GM10266 (cell line): ENCODE data around the gene NECAB2.

ENCODE experiments used
- DNase-seq: peaks from one replicate; pipeline ENCODE4 v3.0.0; 2012; ENCODE audit errors: extremely low spot score
- CTCF ChIP-seq: IDR thresholded peaks from 2 replicates; pipeline ENCODE4 v1.5.1; 2012; ENCODE audit warnings: mild to moderate bottlenecking, low read depth; ENCODE audit not compliant: control insufficient read depth, insufficient read depth; ENCODE audit errors: missing control alignments

The NECAB2 gene

GRCh38 chr16:84009282-84009681 is 41.2 kb downstream of the NECAB2 start:
- DNase-seq: no peak
- TF ChIP-seq CTCF: no peak

- DNase-seq: peak; percentile 73
These were observed 45.9 kb downstream of the NECAB2 start for GRCh38 chr16:84013787-84014569.

GRCh38 chr16:84014570-84015327 is 46.7 kb downstream of the NECAB2 start:
- no peak for TF ChIP-seq CTCF
- no peak for DNase-seq

More at GRCh38 chr16:84013787-84014569, 45.9 kb downstream of the NECAB2 start:
- TF ChIP-seq CTCF: no peak

GRCh38 chr16:84015399-84015798 is 47.4 kb downstream of the NECAB2 start:
- no peak for TF ChIP-seq CTCF
- DNase-seq: no peak

- DNase-seq: no peak
- TF ChIP-seq CTCF: no peak
These were observed 48.4 kb downstream of the NECAB2 start for GRCh38 chr16:84016477-84016876.

GRCh38 chr16:84018710-84019109 is 50.7 kb downstream of the NECAB2 start:
- no peak for DNase-seq
- TF ChIP-seq CTCF: no peak

GRCh38 chr16:84020353-84020752 is 52.3 kb downstream of the NECAB2 start:
- no peak for TF ChIP-seq CTCF
- no peak for DNase-seq
